ENCODE measurements around the gene RUFY3.
"Not testable (repeated sequence)": the region's sequence is repeated elsewhere in the genome, so short reads cannot be mapped to it uniquely, and the experiment has no call there.

RUFY3 gene

GRCh38 chr4:70739496-70740337 lies 18.0 kb downstream of the RUFY3 start:
- DNase-seq, result no peak

GRCh38 chr4:70741867-70742658 lies 20.3 kb downstream of the RUFY3 start:
- DNase-seq, result no peak

- no peak for DNase-seq
Measured at GRCh38 chr4:70743731-70744130, 22.0 kb downstream of the RUFY3 start.

DNA sequence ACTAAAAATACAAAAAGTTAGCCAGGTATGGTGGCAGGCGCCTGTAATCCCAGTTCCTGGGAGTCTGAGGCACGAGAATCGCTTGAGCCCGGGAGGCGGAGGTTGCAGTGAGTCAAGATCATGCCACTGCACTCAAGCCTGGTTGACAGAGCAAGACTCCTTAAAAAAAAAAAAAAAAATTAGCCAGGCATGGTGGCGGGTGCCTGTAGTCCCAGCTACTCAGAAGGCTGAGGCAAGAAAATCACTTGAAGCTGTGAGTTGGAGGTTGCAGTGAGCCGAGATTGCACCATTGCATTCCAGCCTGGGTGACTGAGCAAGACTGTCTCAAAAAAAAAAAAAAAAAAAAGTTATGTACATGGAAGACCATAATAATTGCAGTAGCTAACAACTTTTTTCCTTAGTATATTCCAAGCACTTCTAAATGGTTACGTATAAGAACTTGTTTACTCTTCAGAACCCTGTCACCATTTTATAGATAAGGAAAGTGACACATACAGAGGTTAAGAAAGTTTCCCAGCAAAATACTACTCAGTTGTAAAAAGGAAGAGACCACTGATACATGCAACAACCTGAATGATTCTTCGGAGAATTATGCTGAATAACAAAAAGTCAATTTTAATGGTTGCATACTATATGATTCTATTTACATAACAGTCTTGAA lies 24.5 kb downstream of the RUFY3 start:
- DNase-seq, result no peak

GRCh38 chr4:70747874-70748273 lies 26.1 kb downstream of the RUFY3 start:
- no peak for DNase-seq

DNA sequence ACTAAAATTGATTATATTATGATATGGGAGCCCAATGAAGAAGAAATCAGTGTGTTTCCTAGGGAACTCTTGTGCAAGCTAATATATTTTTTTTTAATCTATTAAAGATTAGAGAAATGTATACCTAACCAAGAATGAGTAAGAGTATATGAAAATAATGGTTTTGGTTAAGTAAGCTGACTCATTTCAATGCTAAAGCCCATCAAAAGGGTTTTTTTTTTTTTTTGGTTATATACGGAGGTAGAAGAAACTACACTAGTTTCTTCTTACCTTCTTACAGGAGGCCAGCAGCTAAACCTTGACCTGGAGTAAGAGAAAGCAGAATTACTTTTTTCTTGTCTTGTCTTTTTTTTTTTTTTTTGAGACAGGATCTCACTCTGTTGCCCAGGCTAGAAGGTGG lies 27.5 kb downstream of the RUFY3 start:
- DNase-seq, result no peak

DNA sequence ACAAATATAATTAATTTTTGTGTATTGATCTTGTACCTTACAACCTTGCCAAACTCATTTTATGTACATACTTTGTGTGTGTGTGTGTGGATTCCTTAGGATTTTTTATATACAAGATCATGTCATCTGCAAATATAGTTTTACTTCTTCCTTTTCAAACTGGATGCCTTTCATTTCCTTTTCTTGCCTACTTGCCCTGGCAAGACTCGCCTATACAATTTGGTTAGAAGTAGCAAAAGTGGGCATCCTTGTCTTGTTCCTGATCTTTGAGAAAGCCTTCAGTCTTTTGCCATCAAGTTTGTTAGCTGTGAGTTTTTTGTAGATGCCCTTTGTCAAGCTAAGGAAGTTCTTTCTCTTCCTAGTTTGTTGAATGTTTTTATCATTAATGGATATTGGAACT lies 30.5 kb downstream of the RUFY3 start:
- no peak for DNase-seq

DNA sequence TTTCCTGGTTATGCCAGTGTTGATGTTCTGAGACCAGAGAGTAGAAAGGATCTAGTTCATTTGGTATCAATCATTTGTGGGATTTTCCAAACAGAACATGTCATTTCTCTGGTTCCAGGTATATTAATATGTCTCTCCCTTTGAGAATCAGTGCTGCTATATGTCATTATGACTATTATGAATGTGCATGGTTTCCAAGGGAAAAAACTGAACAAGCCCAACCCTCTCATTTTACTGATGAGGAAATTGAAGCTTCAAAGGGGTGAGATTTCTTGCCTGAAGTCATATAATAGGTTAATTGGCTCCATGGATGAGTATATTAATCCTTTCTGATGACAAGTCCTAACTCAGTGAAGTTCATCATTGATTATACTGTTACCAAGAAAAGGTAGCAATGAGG lies 31.9 kb downstream of the RUFY3 start:
- DNase-seq, result no peak

DNA sequence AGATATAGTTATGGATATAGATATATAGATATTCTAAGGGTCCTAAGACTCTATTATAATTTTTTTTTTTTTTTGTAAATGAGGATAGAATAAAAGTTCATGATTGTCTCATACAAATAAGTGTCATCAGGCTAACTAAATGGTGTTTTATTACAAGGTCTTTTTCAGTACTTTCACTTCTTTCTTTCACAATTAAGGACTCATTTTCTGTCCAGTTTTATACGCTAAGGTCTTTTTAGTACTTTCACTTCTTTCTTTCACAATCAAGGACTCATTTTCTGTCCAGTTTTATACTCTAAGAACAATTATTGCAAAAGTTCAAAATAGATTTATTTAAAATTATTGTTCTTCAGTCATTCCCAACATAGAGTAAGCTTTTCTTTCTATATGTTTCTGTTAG lies 32.7 kb downstream of the RUFY3 start:
- DNase-seq, result peak in 1 of 2 donors; percentile 12

DNA sequence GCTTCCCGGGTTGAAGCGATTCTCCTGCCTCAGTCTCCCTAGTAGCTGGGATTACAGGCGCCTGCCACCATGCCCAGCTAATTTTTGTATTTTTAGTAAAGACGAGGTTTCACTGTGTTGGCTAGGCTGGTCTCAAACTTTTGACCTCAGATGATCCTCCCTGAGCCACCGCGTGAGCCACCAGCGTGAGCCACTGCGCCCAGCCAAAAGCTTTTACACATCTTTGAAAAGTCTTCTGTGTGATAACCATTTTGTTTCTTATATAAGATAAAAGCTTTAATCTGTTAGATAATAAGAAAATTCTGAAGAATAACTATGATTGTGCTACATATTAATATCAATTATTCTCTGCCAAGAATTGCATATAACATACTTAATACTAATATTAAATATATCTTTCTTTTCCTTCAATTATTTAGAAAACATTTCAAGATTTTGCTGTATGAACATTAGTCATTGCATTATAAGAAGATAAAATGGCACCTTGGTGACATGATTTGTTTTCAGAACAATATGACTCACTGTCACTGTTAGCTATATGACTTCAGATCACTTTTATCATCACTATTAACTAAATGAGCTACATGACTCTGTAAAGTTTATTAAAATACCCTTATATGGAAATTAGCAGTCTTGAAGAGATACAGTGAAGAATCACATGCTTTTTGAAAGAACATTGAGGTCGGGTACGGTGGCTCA lies 33.4 kb downstream of the RUFY3 start:
- DNase-seq, result no peak

DNA sequence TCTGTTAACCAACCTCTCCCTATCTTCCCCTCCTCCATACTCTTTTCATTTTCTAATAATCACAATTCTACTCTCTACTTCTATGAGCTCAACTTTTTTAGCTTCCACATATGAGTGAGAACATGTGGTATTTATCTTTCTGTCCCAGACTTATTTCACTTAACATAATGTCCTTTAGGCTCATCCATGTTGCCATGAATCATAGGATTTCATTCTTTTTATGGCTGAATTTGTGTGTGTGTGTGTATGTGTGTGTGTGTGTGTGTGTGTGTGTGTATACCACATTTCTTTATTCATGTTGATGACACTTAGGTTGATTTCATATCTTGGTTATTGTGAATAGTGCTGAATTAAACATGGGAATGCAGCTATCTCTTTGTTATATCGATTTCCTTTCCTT lies 37.4 kb downstream of the RUFY3 start:
- DNase-seq, result no peak

DNA sequence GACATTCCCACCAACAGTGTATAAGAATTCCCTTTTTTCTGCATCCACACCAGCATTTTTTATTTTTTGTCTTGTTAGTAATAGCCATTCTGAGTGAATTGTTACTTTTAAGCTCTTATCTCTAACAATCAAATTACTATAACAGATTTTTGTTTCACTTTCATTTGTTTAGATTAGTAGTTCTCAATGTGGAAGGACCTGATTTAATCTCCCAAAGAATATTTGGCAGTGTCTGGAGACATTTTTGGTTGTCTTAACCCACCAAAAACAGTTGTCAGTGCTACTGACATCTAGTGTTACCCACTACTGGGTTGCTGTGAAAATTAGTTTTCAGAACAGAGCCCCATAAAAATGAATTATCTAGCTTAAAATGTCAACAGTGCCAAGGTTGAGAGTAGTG lies 37.9 kb downstream of the RUFY3 start:
- no peak for DNase-seq

GRCh38 chr4:70760662-70761061 lies 38.9 kb downstream of the RUFY3 start:
- DNase-seq, result no peak

- DNase-seq, result no peak
Measured at GRCh38 chr4:70761276-70761816, 39.6 kb downstream of the RUFY3 start.

DNA sequence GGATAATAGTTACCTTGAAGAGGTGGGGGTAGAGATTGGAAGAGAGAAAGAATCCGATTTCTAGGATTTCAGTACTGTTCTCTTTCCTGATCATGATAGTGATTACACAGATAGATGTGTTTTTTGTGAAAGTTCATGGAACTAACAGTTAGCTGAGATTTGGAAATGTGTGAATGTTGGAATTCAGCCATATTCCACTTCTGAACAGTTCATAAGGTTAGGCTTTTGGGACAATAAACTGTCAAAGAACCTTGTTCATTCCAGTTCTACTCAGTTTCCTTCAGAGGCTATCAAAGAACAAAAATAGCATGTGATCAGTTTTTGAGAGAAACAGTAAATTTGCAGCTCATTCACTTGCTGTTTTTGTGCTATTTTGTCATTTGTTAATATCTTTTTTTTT lies 43.6 kb downstream of the RUFY3 start:
- no peak for DNase-seq

DNA sequence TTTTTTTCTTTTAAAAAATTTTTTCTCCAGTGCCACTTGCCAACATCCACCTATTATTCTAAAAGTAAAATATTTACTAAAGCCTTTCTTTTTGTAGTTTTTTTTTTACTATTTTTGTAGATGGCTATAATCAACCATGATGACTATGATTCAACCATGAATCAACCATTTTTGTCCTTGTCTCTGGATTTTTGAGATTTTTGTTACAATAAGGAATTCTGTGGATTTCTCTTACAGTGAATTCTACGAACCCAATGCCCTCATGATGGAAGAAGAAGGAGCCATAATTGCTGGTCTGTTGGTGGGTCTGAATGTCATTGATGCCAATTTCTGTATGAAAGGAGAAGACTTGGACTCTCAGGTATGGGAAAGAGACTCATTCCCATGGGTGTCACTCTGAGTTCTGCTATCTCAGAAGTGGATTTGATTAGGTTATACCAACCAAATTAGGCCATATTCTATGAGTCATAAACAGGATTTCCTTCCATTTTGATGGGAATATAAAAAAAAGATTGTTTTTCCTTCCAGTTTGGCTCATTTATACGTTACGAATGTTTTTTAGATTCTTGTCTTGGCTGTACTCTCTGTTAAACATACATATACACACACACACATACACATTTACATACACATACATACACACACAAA lies 46.7 kb downstream of the RUFY3 start:
- DNase-seq, result no peak

GRCh38 chr4:70769396-70769795 lies 47.6 kb downstream of the RUFY3 start:
- not testable (repeated sequence) for DNase-seq

DNA sequence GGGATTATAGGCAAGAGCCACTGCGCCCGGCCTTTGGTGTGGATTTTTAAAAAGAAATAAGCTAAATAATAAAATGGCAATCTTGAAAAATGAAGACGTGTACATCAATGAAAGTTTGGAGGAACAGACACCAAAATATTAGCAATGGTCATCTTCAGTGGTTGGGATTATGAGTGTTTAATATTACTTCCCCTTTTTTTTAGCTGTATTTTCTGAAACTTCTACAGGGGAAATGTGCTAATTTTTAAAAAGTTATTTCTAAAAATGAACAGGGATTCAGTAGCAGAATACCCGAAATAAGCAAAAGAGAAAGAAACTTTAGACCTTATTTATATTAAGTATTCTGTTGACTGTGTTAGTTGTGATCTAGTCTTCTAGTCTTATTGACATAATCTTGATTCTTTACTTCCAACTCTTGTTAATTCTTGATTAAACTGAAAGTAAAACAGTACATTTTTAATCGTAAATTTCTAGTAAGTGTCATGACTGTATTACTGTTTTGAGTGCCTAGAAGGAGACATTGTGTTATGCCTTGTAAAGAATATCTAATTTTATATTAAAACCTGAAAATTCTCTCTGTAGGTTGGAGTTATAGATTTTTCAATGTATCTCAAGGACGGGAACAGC lies 51.3 kb downstream of the RUFY3 start:
- no peak for DNase-seq

DNA sequence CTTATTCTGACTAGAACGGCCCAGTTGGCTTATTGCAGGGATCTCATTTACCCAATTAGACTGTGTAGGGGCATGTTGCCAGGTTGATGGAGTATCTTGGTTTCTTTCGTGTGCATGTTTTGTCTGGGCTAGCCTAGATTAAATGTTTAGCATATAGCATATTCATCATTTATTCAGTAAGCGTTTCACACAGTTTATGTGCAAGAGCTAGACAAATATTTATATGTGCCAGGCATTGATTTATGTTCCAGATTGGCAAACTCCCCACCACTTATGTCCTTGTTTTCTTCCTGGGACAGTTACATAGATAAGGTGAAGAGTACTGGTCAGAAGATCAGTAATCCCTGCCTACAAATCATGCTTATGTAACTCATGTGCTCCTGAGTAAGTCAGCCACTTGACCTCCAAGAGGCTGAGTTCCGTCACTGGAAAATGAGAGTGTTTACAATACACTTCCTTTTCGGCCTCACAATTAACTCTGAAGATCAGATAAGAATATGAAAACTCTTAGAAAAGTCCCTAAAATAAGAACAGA lies 57.2 kb downstream of the RUFY3 start:
- no peak for DNase-seq

- no peak for DNase-seq
Measured at GRCh38 chr4:70783096-70783495, 61.3 kb downstream of the RUFY3 start.

GRCh38 chr4:70787496-70787895 lies 65.7 kb downstream of the RUFY3 start:
- DNase-seq, result no peak

All from hippocampal formation (tissue), 2 donors.